Peyer's patch (tissue), 4 donors: ENCODE results near the gene HSPH1.

Experiments used
- POLR2A ChIP-seq, 2 donors: fragments of 450-650 bp; IDR thresholded peaks; one replicate each; pipeline ENCODE4 v1.5.1; 2017; ENCODE audit warnings: antibody characterized with exemption in 2 of 2, mild to moderate bottlenecking in 2 of 2, moderate library complexity in 2 of 2
- TF ChIP-seq, protein P1 (sequence below), 6 experiments: fragments of 450-650 bp in 4 of 6; fragments of 200-600 bp in 2 of 6; sonication (generic) in 1 of 6; IDR thresholded peaks; one replicate each; pipeline ENCODE4 v1.5.1; 2017 to 2019; ENCODE audit warnings: antibody characterized with exemption in 6 of 6, mild to moderate bottlenecking in 3 of 6, moderate library complexity in 1 of 6

- TF ChIP-seq, protein P1, sequence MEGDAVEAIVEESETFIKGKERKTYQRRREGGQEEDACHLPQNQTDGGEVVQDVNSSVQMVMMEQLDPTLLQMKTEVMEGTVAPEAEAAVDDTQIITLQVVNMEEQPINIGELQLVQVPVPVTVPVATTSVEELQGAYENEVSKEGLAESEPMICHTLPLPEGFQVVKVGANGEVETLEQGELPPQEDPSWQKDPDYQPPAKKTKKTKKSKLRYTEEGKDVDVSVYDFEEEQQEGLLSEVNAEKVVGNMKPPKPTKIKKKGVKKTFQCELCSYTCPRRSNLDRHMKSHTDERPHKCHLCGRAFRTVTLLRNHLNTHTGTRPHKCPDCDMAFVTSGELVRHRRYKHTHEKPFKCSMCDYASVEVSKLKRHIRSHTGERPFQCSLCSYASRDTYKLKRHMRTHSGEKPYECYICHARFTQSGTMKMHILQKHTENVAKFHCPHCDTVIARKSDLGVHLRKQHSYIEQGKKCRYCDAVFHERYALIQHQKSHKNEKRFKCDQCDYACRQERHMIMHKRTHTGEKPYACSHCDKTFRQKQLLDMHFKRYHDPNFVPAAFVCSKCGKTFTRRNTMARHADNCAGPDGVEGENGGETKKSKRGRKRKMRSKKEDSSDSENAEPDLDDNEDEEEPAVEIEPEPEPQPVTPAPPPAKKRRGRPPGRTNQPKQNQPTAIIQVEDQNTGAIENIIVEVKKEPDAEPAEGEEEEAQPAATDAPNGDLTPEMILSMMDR (IDR thresholded peaks at IDR 0.05) = no peak
- TF ChIP-seq POLR2A (IDR thresholded peaks at IDR 0.05) = no peak
Observed at GRCh38 chr13:31133621-31134020, 28.1 kb downstream of the HSPH1 start.
